HG02981 (cell line): ENCODE results near the gene MAP10.
"Not testable (repeated sequence)": the region's sequence is repeated elsewhere in the genome, so short reads cannot be mapped to it uniquely, and the experiment has no call there.

Source experiments
- ATAC-seq: cut with Tn5 transposase; IDR thresholded peaks from one replicate; pipeline ENCODE4 v1.9.1; 2021; ENCODE audit warnings: mild to moderate bottlenecking, moderate library complexity; ENCODE audit not compliant: unreplicated experiment

The MAP10 gene, protein sequence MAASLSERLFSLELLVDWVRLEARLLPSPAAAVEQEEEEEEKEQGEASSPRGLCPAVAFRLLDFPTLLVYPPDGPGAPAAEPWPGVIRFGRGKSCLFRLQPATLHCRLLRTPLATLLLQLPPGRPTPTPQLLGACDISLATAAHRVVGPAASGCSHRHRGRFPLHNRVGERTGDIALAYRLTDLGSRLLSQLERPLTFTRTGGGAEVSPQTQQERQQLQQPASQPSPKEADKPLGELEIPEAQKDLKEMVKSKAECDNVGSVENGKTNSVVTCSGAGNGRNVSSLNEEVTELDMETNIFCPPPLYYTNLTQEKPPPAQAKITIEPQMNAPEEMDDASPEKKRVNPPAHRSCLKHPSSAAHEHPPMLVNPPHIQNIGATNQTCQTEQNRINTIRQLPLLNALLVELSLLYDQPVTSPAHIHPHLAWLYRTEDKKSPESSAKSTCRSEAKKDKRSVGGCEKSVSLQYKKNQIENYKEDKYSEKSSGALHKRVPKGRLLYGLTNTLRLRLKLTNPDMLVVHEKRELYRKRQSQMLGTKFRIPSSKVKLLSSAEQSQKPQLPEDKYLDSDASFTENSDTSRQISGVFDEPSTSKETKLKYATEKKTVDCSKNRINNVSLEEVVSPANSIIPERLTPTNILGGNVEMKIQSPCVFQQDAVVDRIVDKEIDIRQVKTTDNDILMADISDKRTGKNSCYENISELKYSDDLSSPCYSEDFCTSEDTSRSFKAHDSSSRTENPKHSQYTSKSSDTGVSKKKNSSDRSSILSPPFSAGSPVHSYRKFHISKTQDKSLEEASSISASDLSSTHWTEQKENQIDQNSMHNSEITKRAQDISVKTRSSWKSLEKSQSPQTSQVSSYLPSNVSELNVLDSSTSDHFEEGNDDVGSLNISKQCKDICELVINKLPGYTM

DNA sequence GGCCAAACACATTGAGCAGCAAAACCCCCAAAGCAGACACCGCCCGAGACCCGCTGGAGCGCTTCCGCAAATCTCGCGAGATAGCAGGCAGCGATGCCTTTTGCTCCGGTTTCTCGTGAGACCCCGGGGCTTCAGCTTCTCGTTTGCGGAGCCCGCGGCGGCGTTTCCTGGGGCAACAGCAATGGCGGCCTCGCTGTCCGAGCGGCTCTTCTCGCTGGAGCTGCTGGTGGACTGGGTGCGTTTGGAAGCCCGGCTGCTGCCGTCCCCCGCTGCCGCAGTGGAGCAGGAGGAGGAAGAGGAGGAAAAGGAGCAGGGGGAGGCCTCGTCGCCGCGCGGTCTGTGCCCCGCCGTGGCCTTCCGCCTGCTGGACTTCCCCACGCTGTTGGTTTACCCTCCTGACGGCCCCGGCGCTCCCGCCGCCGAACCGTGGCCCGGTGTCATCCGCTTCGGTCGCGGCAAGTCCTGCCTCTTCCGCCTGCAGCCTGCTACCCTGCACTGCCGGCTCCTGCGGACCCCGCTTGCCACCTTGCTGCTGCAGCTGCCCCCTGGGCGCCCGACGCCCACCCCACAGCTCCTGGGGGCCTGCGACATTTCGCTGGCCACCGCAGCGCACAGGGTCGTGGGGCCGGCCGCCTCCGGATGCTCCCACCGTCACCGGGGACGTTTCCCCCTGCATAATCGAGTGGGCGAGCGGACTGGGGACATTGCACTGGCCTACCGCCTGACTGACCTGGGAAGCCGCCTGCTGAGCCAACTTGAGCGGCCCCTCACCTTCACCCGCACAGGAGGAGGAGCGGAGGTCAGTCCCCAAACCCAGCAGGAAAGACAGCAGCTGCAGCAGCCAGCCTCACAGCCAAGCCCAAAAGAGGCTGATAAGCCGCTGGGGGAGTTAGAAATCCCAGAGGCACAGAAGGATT is at the start of gene MAP10:
MAP10 (plus strand) TSS at position 148 of the 917 bp plus-strand sequence; CDS start at position 182, 34 bp downstream.
- ATAC-seq, result peak; percentile 92

DNA sequence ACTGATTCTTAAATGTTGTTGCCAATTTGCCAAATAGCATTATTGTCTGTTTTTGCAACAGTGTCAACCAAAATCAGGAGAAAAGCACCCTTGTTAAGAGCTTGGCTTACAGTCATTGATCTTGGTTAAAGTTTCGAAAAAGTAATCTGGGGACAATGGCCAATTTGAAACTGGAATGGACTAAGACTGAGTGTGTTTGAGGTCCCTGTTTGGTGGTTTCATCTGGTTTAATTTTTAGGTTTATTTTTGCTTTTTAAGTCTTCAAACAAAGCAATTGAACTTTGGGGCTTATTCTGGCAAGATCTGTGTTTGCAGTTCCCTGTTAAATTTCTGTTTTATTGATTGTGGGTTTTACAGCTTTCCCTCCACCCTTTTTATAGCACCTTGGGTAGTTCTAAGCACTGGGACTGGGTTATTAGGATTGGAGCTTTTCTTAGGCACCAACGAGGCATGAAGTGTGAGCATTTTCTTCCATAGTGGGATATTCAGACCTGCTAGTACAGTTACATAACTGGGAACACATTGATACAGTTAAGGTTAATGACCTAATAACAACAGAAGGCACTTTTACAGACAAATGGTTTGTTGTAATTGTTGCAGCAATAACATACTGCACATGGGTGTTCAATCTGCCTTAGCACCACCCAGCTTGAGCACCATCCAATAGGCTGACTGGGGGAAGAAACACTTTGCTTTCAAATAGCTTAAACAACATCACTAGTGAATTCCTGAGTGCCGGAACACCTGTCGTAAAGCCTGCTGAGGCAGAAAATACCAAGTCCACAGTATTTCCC is 40.6 kb upstream of the MAP10 start:
- no peak for ATAC-seq

DNA sequence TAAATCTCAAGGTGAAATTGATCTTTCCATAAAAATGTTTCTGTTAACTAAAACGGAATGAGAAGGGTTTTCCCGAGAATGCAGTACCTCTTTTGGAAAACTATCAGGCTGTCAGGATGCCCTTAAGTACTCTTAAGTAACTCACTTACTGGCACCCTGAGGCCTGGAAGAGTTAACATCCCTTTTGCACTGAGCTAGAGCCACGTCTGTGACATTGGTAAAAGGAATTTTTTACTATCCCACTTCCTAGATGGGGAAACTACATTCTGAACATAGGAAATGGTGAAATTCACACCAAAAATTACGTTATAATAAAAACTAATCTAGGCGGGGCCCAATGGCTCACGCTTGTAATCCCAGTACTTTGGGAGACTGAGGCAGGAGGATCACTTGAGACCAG is 39.7 kb upstream of the MAP10 start:
- no peak for ATAC-seq

DNA sequence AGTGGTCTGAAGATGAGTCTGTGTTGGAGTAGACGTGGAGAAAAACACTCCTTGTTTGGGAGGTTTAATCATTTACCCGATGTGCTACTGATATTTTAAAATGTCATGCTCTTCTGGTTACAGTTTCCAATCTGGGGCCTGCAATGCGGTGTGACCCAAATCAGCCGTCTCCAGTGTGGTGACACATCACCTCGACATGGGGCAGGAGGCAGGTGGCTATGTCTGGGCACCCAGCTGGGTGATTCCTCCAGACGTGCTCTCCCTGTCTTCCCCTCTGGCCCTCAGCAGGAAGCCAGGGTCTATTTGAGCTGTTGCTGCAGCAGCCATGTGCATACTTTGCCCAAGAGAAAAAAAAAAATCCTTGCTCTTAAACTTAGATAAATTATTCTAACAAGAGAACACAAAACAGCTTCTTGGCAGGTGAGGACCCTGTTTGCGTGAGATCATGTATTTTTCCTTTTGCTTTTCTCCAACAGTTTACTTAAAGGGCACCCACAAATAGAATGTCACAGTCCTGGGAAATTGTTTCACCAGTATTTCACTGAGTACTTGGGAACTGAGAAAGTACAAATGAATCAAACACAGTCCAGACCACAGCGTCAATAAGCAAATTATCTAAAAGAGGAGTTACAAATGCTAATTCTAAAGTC is 38.9 kb upstream of the MAP10 start:
- peak; percentile 84 for ATAC-seq

DNA sequence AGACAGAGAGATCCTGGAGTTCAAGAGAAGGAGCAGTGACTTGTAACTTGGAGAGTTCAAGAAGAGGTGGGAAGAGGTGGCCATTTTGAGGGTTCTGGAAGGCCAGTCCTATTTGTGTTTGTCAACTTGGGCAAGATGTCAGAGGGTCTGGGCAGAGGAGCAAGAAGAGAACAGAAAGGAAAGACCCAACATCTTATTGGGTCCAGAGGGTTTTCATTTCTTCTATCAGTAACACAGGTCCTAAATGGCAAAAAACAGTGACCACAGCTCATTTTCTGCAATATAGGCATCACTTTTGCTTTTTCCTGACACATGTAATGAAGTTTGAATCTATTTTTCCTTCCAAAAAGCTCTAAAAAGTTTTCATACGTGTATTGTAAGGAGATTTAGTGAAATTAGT is 38.3 kb upstream of the MAP10 start:
- ATAC-seq, result no peak

DNA sequence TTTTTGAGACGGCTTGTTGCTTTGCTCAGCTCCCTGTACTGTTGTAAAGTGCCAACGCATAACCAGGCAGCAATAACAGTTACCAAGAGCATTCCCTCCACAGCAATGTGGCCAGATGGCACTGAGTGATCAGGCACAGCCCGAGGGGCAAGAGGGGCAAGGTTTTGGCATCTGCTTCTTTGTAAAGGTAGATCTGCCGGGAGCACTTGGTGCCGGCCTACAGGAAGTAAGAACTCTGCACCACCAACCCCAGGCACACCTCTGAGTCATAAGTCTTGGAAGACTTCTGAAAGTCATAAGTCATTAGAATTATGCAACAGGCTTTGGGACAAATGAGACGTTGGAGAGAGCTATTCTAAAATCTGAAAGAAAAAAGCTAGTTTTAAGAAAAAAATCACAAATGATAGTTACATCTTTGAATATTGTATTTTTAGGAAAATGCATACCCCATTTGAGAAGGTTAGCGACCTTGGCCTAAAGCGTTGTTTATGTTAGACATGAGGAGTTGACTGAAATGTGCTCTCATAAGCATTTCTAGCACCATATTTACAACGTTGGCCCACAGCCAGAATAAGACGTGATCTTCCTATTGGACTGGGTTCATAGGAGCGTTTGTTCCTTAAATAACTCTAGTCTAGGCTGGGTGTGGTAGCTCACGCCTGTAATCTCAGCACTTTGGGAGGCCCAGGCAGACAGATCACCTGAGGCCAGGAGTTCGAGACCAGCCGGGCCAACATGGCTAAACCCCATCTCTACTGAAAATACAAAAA is 37.7 kb upstream of the MAP10 start:
- no peak for ATAC-seq

DNA sequence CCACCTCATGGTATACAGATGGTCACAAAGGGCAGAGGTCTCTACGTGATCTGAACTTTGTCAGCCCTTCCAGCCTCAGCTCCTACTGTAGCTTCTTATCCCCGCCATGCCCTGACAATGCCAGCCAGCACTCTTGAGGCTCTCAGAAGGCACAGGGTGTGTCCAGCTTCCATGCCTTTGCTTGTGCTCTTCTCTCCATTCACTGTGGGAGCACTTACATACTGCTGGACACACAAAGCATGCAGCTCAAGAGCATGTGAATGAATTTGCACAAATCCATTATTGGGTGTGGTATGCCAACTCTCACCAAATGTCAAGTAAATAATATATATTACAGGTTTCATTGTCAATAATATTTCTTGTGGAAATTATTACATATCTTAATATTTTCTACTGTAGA is 36.4 kb upstream of the MAP10 start:
- no peak for ATAC-seq

DNA sequence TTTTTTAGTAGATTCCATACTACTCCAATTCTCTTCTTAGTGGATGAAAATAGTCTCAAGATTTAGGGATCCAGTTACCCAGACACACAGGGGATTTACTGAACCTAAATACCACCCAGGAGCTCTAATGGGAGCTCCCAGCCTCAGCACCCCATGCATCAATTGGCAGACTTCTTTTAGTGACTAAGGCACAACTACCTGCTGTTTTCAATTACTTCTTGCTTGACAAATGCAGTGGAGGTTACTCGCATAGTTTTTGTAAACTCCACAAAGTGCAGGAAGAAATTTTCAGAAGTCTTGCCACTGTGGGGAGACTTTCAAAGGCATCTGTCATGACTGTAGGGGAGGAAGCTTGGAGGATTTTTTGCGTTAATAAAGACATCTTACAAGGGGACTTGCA is 35.5 kb upstream of the MAP10 start:
- ATAC-seq, result no peak

DNA sequence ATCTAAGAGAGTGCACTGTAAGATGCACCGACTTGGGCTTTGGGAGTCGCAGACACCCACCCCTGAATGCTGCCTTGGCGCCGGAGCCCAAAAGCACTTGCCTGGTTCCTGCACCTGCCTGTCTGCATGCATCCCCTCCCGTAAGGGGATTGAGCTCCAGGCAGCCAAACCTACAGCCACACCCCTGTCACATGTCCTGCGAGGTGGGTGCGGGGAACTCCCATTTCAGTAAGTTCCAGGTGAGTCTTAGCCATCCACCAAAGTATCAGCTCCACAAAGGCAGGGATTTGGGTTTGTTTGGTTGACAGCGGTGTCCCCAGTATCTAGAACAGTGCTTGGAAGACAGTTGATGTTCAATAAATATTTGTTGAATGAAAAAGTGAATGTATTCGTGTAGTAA is 31.5 kb upstream of the MAP10 start:
- no peak for ATAC-seq

DNA sequence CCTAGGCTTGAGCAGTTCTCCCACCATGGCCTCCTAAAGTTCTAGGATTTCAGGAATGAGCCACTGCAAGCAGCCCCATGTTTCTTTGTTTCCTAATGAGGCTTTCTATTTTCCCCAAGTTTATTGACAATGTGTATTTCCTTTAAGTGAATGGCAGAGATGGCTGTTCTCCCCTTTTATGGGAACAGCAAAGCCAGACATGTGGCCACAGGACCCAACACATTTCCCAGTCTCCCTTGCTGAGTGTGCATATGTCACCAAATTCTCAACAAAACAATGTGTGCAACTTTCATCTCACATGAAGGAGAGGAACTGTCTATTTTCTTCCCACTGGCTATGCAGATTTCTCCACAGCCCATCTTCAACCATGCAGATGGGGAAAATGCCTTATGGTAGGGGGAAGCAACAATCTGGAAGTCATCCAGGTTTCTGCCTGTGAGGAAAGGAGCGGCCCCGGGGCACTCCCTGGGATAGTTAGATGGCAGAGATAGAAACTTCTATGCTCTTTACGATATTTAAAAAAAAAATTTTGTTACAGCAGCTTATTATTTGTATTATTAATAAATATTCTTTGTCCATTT is 28.6 kb upstream of the MAP10 start:
- ATAC-seq, result no peak

DNA sequence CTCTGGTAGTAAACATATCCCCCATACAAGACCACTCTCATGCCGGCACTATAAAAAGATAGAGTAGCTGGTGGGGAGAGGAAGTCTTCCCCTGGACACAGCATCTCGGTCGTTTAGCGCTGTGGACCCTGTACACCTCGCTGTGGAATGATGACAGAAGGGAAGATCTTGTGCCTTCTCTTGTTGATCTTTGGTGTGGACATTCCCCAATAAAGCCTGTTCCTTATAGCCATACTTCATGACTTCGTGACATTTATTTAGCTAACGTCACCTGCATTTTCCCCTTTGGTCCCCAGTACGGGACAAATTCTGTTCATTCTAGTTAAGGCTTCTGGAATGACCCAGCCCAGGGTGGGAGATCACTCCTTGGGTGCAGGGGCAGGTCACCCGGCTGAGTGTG is 24.9 kb upstream of the MAP10 start:
- ATAC-seq, result no peak

DNA sequence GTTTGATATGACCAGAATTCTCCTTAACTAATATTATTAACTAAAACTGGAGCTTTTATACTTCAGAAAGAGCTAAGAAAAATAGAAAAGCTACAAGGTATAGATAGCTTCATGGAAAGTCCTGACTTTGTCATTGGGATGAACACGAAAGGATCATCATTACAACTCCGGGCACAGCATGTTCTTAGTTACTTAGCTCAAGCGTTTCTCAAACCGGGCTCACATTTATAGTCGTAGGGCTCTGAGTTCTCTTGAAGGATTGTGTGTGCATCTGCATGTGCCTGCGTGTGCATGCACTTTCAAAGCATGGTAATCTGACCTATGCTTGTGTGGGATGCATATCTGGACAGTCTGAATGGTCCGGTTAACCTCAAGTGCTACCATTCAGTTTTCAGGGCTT is 20.4 kb upstream of the MAP10 start:
- ATAC-seq, result no peak

DNA sequence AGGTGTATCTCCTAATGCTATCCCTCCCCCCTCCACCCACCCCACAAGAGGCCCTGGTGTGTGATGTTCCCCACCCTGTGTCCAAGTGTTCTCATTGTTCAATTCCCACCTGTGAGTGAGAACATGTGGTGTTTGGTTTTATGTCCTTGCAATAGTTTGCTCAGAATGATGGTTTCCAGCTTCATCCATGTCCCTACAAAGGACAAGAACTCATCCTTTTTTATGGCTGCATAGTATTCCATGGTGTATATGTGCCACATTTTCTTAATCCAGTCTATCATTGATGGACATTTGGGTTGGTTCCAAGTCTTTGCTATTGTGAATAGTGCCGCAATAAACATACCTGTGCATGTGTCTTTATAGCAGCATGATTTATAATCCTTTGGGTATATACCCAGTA is 19.6 kb upstream of the MAP10 start:
- ATAC-seq, result not testable (repeated sequence)

DNA sequence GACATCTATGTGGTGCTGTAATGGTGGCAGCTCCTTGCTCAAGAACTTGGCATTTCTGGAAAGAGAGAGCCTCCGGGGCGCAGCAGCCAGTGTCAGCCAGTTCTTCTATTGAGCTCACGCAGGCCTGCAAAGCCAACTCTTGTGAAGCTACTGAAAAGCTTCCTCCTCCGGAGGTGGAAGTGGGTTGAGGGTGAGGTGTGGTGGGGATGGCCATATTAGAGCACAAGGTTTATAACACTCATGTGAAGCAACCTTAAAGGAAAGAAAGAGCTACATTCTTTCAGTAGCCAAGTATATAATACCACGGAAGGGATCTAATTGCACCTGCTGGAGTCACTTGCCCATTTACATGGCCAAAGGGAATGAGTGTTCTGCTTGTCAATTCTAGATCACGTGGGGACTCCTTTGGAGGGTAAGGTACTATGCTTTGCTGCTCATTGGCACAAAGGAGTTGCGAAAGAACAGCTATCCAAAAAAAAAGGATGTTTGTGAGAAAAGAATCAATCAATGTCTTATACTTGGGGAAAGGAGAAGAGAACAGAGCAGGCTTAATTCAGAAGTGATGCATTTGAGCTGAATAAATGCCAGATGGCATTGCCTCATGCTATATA is 18.3 kb upstream of the MAP10 start:
- no peak for ATAC-seq

DNA sequence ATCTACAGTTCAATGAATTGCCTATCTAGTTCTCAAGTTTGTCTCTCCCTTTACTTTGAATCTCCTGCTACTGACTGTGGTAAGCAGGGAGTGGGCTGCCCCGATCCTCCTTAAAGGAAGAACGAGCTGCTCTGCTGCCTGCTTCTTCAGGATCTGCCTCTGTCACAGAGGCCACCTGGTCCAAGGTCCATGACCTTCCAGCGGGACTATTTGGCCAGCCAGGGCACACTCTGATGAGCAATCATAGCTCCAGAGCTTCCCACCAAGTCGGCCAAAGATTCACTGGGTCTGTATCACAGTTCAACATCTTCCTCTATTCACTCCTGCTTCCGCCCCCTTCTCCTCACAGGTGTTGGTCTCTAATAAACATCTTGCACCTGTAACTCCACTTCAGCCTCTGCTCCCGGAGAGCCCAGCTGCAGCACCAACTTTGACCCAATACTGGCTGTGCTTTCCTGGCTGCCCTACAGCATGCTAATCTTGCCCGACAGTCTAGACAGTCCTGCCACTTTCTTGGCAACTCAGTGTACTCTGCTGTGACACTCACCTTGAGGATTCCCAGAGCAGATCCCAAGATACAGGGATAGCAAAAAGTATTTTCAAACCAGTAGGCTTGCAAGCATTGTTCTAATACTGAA is 16.9 kb upstream of the MAP10 start:
- no peak for ATAC-seq

DNA sequence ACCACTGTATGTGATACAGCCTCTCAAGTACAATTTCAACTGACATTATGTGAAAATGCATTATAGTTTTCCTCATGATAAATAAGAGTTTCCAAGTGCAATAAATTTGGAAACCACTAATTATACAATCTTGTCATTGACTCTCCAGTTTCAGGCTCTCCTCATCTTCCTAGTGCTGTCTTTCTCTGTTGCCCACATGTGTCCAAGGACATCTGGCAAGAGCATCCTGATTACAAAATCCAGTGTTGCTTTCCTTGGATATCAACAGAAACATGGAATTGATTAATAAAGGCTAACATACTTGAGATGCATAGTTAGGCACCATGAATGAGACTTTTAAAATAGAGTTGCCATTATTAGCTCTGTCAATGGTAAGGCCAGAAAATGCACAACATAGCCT is 15.6 kb upstream of the MAP10 start:
- ATAC-seq, result no peak

DNA sequence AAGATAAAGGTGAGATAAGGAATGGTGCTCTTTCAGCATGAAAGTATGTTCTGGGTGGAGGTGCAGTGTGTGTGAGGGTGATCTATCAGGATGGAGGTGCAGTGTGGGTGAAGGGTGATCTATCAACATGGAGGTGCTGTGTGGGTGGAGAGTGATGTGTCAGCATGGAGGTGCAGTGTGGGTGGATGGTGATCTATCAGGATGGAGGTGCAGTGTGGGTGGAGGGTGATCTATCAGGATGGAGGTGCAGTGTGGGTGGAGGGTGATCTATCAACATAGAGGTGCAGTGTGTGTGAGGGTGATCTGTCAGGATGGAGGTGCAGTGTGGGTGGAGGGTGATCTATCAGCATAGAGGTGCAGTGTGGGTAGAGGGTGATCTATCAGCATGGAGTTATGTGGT is 12.3 kb upstream of the MAP10 start:
- no peak for ATAC-seq

DNA sequence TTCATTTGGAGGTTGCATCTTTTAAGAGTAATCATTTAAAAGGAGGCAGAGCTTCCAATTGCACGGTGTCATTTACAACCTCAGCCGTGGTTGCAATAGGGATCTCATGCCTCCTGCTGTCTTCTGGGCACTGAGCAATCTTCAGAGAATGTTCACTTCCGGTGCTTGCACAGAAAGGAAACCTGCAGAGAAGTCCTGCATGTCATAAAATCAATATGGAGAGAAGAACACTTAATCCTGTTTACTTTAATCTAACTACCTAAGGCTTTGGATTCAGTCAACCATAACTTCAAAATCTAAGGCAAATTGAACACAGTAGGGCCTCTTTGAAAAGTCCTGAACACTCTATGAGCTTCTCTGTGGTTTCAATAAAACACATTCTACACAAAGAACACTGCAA is 11.3 kb upstream of the MAP10 start:
- peak; percentile 59 for ATAC-seq
